Right lobe of liver (tissue), 4 donors: ENCODE results near the gene CRK.

Source experiments
- CTCF ChIP-seq, 4 donors: fragments of 200-600 bp in 3 of 4; fragments of 450-650 bp in 1 of 4; IDR thresholded peaks; one replicate each; pipeline versions ENCODE4 v1.5.1 to v1.8.0; 2016 to 2022; ENCODE audit warnings: antibody characterized with exemption in 4 of 4, mild to moderate bottlenecking in 2 of 4
- POLR2A ChIP-seq: fragments of 450-650 bp; IDR thresholded peaks from one replicate; pipeline ENCODE4 v1.6.1; 2017; ENCODE audit warnings: antibody characterized with exemption, mild to moderate bottlenecking
- donor health status: DM: no; HTN: no; CAD: no.
- donor health status: DM: no; HTN: no; CAD: no.
- donor health status: DM: no; HTN: yes; CAD: no.

GRCh38 chr17:1420981-1421380 is 35.1 kb downstream of the CRK start:
- TF ChIP-seq CTCF (IDR thresholded peaks at IDR 0.05) (no peak), POLR2A (no peak)
